Adrenal gland (tissue), 12 donors: ENCODE data around the gene KRT76. TPM values are rescaled to one million over a fixed set of nuclear protein-coding genes. Genes with fewer than 3 reads are reported as not detected.

Experiments
- DNase-seq, 7 donors: peaks; one replicate each; pipeline ENCODE4 v3.0.0-alpha.2; 2019 to 2020
- H3K27ac ChIP-seq, 5 donors: fragments of 200-600 bp; sonication (generic) in 4 of 5; 1 replicate in 3 of 5; 2 replicates in 2 of 5; pipeline versions ENCODE4 v1.5.1 to v1.8.0; 2016 to 2020; ENCODE audit warnings: mild to moderate bottlenecking in 1 of 5
- H3K27me3 ChIP-seq: fragments of 200-600 bp; 2 replicates; pipeline ENCODE4 v1.8.0; 2021
- H3K36me3 ChIP-seq, 2 donors: fragments of 200-600 bp; replicated peaks in 1 of 2; 1 replicate in 1 of 2; 2 replicates in 1 of 2; pipeline versions ENCODE4 v1.5.1 to v1.8.0; 2018 to 2022
- H3K4me1 ChIP-seq, 2 donors: fragments of 200-600 bp; replicated peaks in 1 of 2; 1 replicate in 1 of 2; 2 replicates in 1 of 2; pipeline versions ENCODE4 v1.5.1 to v1.8.0; 2018 to 2021
- H3K4me3 ChIP-seq, 4 donors: fragments of 200-600 bp; sonication (generic) in 3 of 4; one replicate each; pipeline ENCODE4 v1.5.1; 2016 to 2018
- H3K9me3 ChIP-seq, 3 donors: fragments of 200-600 bp; sonication (generic) in 1 of 3; replicated peaks in 1 of 3; 1 replicate in 2 of 3; 2 replicates in 1 of 3; pipeline versions ENCODE4 v1.5.1 to v1.8.0; 2016 to 2021
- CTCF ChIP-seq, 6 experiments: fragments of 450-650 bp in 4 of 6; fragments of 200-600 bp in 2 of 6; sonication (generic) in 1 of 6; IDR thresholded peaks; 1 replicate in 5 of 6; 2 replicates in 1 of 6; pipeline versions ENCODE4 v1.5.1 to v1.8.0; 2016 to 2021; ENCODE audit warnings: antibody characterized with exemption in 6 of 6, mild to moderate bottlenecking in 2 of 6, moderate library complexity in 1 of 6
- POLR2A ChIP-seq, 2 donors: fragments of 450-650 bp; IDR thresholded peaks; one replicate each; pipeline ENCODE4 v1.6.1; 2017; ENCODE audit warnings: antibody characterized with exemption in 2 of 2, mild to moderate bottlenecking in 2 of 2, moderate library complexity in 1 of 2
- WGBS, 4 donors: extraction: QIAGEN DNeasy Blood & Tissue Kit in 2 of 4; methylation state at CpG; one replicate each; pipeline versions ENCODE4 v1.1.5 to v1.1.7; 2013 to 2017; 5-methylcytosine and 5-hydroxymethylcytosine counted together
- intact Hi-C, 2 donors: fragments of 100-400 bp; cut with DNase I; formaldehyde crosslinking; loops; one replicate each; pipeline versions ENCODE4 v1.14.1 to v1.15.0; 2022 to 2023
- polyA plus RNA-seq, 3 donors: library from polyadenylated mRNA; stranded (reverse); fragments of 200-250 nt in 2 of 3; fragments of 350-450 nt in 1 of 3; fragmentation: Illumina TruSeq in 1 of 3; extraction: RNeasy Lipid Tissue Mini Kit (QIAGEN cat#74804) in 1 of 3; gene quantifications; one replicate each; pipeline ENCODE4 v1.2.3, GENCODE V29; 2013 to 2014
- total RNA-seq, 9 donors: library from RNA; depleted of rRNA in 4 of 9; stranded (reverse); fragments of >200 nt in 4 of 9; fragments of 120-200 nt in 1 of 9; fragmentation: NEBNext Ultra II Directional in 1 of 9; extraction: Animal tissue kit (Norgen Biotek cat#: 25700) in 1 of 9; gene quantifications; one replicate each; pipeline versions ENCODE4 v1.1.0 to v1.2.4, GENCODE V29; 2013 to 2023
- donor health status: healthy with polysubstance abuse.
- donor health status: Bipolar disorder and iron deficiency.
- donor health status: DM: yes; HTN: yes; CAD: no.
- donor health status: DM: no; HTN: no; CAD: no.
- donor health status: DM: no; HTN: no; CAD: no.
- donor health status: DM: yes; HTN: yes; CAD: no.

Gene KRT76
- total and polyA plus RNA-seq, 12 donors: not detected

- DNase-seq: no peak
- H3K27ac ChIP-seq: no peak overlapping the region
- intact Hi-C loops: no loop called here
- H3K4me3 ChIP-seq: no peak overlapping the region
- 17 to 85% (median 71%) methylated on average over 1 to 8 of the region's 8 CpGs for WGBS, 4 donors
- no peak for TF ChIP-seq POLR2A (IDR thresholded peaks at IDR 0.05)
- TF ChIP-seq CTCF (IDR thresholded peaks at IDR 0.05): no peak
- no peaks in the 10 kb centered on the region for H3K4me1 ChIP-seq
- H3K36me3 ChIP-seq: no peaks in the 10 kb centered on the region
- H3K9me3 ChIP-seq: no peaks in the 10 kb centered on the region
- H3K27me3 ChIP-seq: peaks cover 8% of the 10 kb centered on the region
These were observed 42.0 kb downstream of the KRT76 start for GRCh38 chr12:52735106-52735505.

- H3K36me3 ChIP-seq: no peaks in the 10 kb centered on the region
- no peak overlapping the region for H3K4me3 ChIP-seq
- 33 to 64% (median 48%) methylated on average over 2 of the region's 2 CpGs for WGBS, 4 donors
- no peak overlapping the region for H3K27ac ChIP-seq
- DNase-seq: no peak
- no peaks in the 10 kb centered on the region for H3K27me3 ChIP-seq
- intact Hi-C loops: no loop called here
- TF ChIP-seq POLR2A (IDR thresholded peaks at IDR 0.05) (no peak), CTCF (IDR thresholded peaks at IDR 0.05) (no peak)
- H3K4me1 ChIP-seq: no peaks in the 10 kb centered on the region
- no peaks in the 10 kb centered on the region for H3K9me3 ChIP-seq
These were observed 46.4 kb downstream of the KRT76 start for GRCh38 chr12:52730793-52731192.

DNA sequence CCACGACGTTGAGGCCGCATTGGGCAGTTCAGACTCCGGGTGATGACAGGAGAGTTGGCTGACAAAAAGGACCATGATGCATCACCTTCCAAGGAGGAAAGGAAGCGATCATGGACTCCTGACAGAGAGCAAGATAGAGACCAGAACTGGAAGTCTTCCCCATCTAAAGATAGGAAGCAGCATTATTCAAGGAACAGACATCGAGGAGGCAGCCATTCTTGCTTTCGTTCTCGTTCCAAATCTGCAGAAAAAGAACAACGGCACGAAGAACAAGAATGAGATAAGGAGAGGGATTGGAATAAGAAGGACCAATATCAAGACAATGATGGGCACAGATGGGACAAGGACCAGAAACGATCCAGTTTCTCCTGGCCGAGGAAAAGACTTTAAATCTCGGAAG is 46.8 kb downstream of the KRT76 start:
- Histone ChIP-seq H3K4me3 (no peak overlapping the region), H3K27ac (no peak overlapping the region), H3K27me3 (peaks cover 1% of the 10 kb centered on the region), H3K9me3 (no peaks in the 10 kb centered on the region), H3K36me3 (no peaks in the 10 kb centered on the region), H3K4me1 (no peaks in the 10 kb centered on the region)
- intact Hi-C loops: no loop called here
- TF ChIP-seq POLR2A (IDR thresholded peaks at IDR 0.05): no peak
- TF ChIP-seq CTCF (IDR thresholded peaks at IDR 0.05): no peak
- no peak for DNase-seq
- 72 to 85% (median 82%) methylated on average over 13 of the region's 13 CpGs for WGBS, 4 donors

GRCh38 chr12:52729147-52729546 is 48.0 kb downstream of the KRT76 start:
- no peak overlapping the region for H3K27ac ChIP-seq
- H3K4me3 ChIP-seq: no peak overlapping the region
- TF ChIP-seq CTCF (IDR thresholded peaks at IDR 0.05): no peak
- no peak for TF ChIP-seq POLR2A (IDR thresholded peaks at IDR 0.05)
- intact Hi-C loops: no loop called here
- peaks cover 6% of the 10 kb centered on the region for H3K27me3 ChIP-seq
- H3K9me3 ChIP-seq: no peaks in the 10 kb centered on the region
- no peaks in the 10 kb centered on the region for H3K4me1 ChIP-seq
- WGBS, 4 donors: 79 to 82% (median 79%) methylated on average over 9 to 10 of the region's 10 CpGs
- no peak for DNase-seq
- no peaks in the 10 kb centered on the region for H3K36me3 ChIP-seq
